MCF 10A (cell line): ENCODE results near the gene ASPRV1. TPM values are rescaled to one million over a fixed set of nuclear protein-coding genes. Genes with fewer than 3 reads are reported as not detected.

Experiments
- Bru-seq: library from RNA; stranded (reverse); fragments of 400-500 nt; gene quantifications from one replicate; lab custom pipeline; 2021; lab: Mats Ljungman, UMichigan
- BruChase-seq, 2 experiments: library from RNA; stranded (reverse); fragments of 400-500 nt; gene quantifications; one replicate each; lab custom pipeline; 2021; lab: Mats Ljungman, UMichigan
- BruUV-seq: library from RNA; stranded (reverse); fragments of 400-500 nt; replicated peaks from 2 replicates; lab custom pipeline; 2021; lab: Mats Ljungman, UMichigan
- CTCF ChIA-PET: fragments of 300-600 bp; sonication (Branson Sonifier 250); formaldehyde crosslinking; extraction: SDS; loops from one replicate; lab custom pipeline; 2021; ENCODE audit warnings: antibody characterized with exemption, inconsistent platforms; lab: Yijun Ruan, JAX
- POLR2A ChIA-PET: fragments of 300-600, 350-650 bp; sonication (Branson Sonifier 250); formaldehyde crosslinking; extraction: SDS; loops from one replicate; lab custom pipeline; 2020; ENCODE audit warnings: antibody characterized with exemption, inconsistent platforms; lab: Yijun Ruan, JAX
- DNase-seq: peaks from one replicate; pipeline ENCODE4 v3.0.0-alpha.2; 2018; ENCODE audit not compliant: unreplicated experiment
- H3K27ac Mint-ChIP-seq: one replicate; pipeline ENCODE4 v1.8.0; 2022; ENCODE audit warnings: mild to moderate bottlenecking, low read depth, mixed read lengths; ENCODE audit not compliant: unreplicated experiment
- H3K27me3 Mint-ChIP-seq: one replicate; pipeline ENCODE4 v1.8.0; 2022; ENCODE audit warnings: mixed read lengths; ENCODE audit not compliant: insufficient read depth, unreplicated experiment
- H3K36me3 Mint-ChIP-seq: one replicate; pipeline ENCODE4 v1.8.0; 2022; ENCODE audit warnings: mild to moderate bottlenecking, moderate library complexity, mixed read lengths; ENCODE audit not compliant: insufficient read depth, unreplicated experiment
- H3K4me1 Mint-ChIP-seq: one replicate; pipeline ENCODE4 v1.8.0; 2022; ENCODE audit warnings: mixed read lengths; ENCODE audit not compliant: insufficient read depth, unreplicated experiment
- H3K4me3 Mint-ChIP-seq: one replicate; pipeline ENCODE4 v1.8.0; 2022; ENCODE audit warnings: mild to moderate bottlenecking, moderate library complexity, mixed read lengths; ENCODE audit not compliant: unreplicated experiment
- H3K9me3 Mint-ChIP-seq: one replicate; pipeline ENCODE4 v1.8.0; 2022; ENCODE audit warnings: mixed read lengths; ENCODE audit not compliant: unreplicated experiment
- CTCF ChIP-seq: fragments of 200-600 bp; IDR thresholded peaks from one replicate; pipeline ENCODE4 v1.8.0; 2022; ENCODE audit warnings: antibody characterized with exemption, mild to moderate bottlenecking; ENCODE audit not compliant: unreplicated experiment
- intact Hi-C: fragments of 100-400 bp; cut with micrococcal nuclease; formaldehyde crosslinking; loops from 2 replicates; pipeline ENCODE4 v1.14.1; 2022
- long read RNA-seq: library from polyadenylated mRNA; stranded (forward); transcript quantifications from one replicate; pipeline ENCODE4 v2.0.0, GENCODE V29; 2022
- total RNA-seq: library from RNA; stranded (reverse); gene quantifications from 2 replicates; pipeline ENCODE4 v1.2.3, GENCODE V29; 2022

The ASPRV1 gene
- total RNA-seq = 0.20 and 0.23 TPM in 2 replicates
- percentile 13 among the genes with signal in this experiment for Bru-seq, nascent RNA
- BruChase-seq, experiment 1, labeled RNA remaining after a 6-hour chase = percentile 58 among the genes with signal in this experiment
- percentile 39 among the genes with signal in this experiment for BruChase-seq, experiment 2, labeled RNA remaining after a 2-hour chase
- long read RNA-seq = 0 reads

- TF ChIP-seq CTCF = no peak
- Mint-ChIP-seq H3K27ac (no peak within 1 kb of the TSS), H3K9me3 (no peaks in the 10 kb centered on the region), H3K36me3 (no peaks in the 10 kb centered on the region), H3K27me3 (peaks cover 3% of the 10 kb centered on the region), H3K4me1 (no peaks in the 10 kb centered on the region), H3K4me3 (no peak within 1 kb of the TSS)
- POLR2A ChIA-PET = interaction anchor here (1.5 kb wide), 1 partner anchor 13 kb away, joined by 5 read pairs; no protein-coding TSS in a partner anchor
- no TSS peak for BruUV-seq
- intact Hi-C loops = no loop called here
- no peak for DNase-seq
- CTCF ChIA-PET = interaction anchor here (0.7 kb wide), 1 partner anchor 108 kb away, joined by 3 read pairs; no protein-coding TSS in a partner anchor
Measured at GRCh38 chr2:69961496-69961895, at the start of gene ASPRV1. Gene ASPRV1 (minus strand): TSS chr2:69961631. CDS start chr2:69961436, 195 bp downstream.

GRCh38 chr2:70010576-70011111 is 49.2 kb upstream of the ASPRV1 start:
- no peaks in the 10 kb centered on the region for H3K9me3 Mint-ChIP-seq
- TF ChIP-seq CTCF = no peak
- no peaks in the 10 kb centered on the region for H3K27me3 Mint-ChIP-seq
- ChIA-PET POLR2A (interaction anchor here (0.5 kb wide), 1 partner anchor 76 kb away, joined by 3 read pairs; no protein-coding TSS in a partner anchor), CTCF (interaction anchor here (0.6 kb wide), 1 partner anchor 68 kb away, joined by 3 read pairs; no protein-coding TSS in a partner anchor)
- H3K4me1 Mint-ChIP-seq = peaks cover 26% of the 10 kb centered on the region
- no peak overlapping the region for H3K27ac Mint-ChIP-seq
- H3K36me3 Mint-ChIP-seq = peaks cover 5% of the 10 kb centered on the region
- no peak for DNase-seq
- intact Hi-C loops = no loop called here
- BruUV-seq = no TSS peak
- H3K4me3 Mint-ChIP-seq = no peak overlapping the region

- no peak overlapping the region for H3K27ac Mint-ChIP-seq
- no peak for TF ChIP-seq CTCF
- CTCF ChIA-PET = interaction anchor here (0.6 kb wide), 1 partner anchor 69 kb away, joined by 3 read pairs; no protein-coding TSS in a partner anchor
- no TSS peak for BruUV-seq
- POLR2A ChIA-PET = interaction anchor here (0.5 to 0.6 kb wide), 2 partner anchors 77 to 177 kb away, joined by 3 read pairs; no protein-coding TSS in a partner anchor
- peaks cover 5% of the 10 kb centered on the region for H3K36me3 Mint-ChIP-seq
- DNase-seq = no peak
- intact Hi-C loops = no loop called here
- H3K9me3 Mint-ChIP-seq = no peaks in the 10 kb centered on the region
- no peak overlapping the region for H3K4me3 Mint-ChIP-seq
- no peaks in the 10 kb centered on the region for H3K27me3 Mint-ChIP-seq
- peaks cover 26% of the 10 kb centered on the region for H3K4me1 Mint-ChIP-seq
Measured at GRCh38 chr2:70009762-70010575, 48.5 kb upstream of the ASPRV1 start.

GRCh38 chr2:70008290-70008689 is 46.9 kb upstream of the ASPRV1 start:
- intact Hi-C loops = no loop called here
- Mint-ChIP-seq H3K4me1 (peaks cover 26% of the 10 kb centered on the region), H3K9me3 (no peaks in the 10 kb centered on the region), H3K4me3 (no peak overlapping the region), H3K36me3 (peaks cover 5% of the 10 kb centered on the region), H3K27ac (no peak overlapping the region), H3K27me3 (no peaks in the 10 kb centered on the region)
- no peak for TF ChIP-seq CTCF
- BruUV-seq = no TSS peak
- ChIA-PET CTCF (interaction anchor here (0.7 to 1.1 kb wide), 2 partner anchors 9 to 1957 kb away, joined by 3 to 4 read pairs; no protein-coding TSS in a partner anchor), POLR2A (interaction anchor here (0.6 to 1.8 kb wide), 2 partner anchors 11 to 94 kb away, joined by 3 to 5 read pairs; no protein-coding TSS in a partner anchor)
- no peak for DNase-seq
